MCF 10A (cell line): ENCODE measurements around the gene SART3. TPM values are rescaled to one million over a fixed set of nuclear protein-coding genes. Genes with fewer than 3 reads are reported as not detected.

Experiments
- BruUV-seq: library from RNA; stranded (reverse); fragments of 400-500 nt; replicated peaks from 2 replicates; lab custom pipeline; 2021; lab: Mats Ljungman, UMichigan
- CTCF ChIA-PET: fragments of 300-600 bp; sonication (Branson Sonifier 250); formaldehyde crosslinking; extraction: SDS; loops from one replicate; lab custom pipeline; 2021; ENCODE audit warnings: antibody characterized with exemption, inconsistent platforms; lab: Yijun Ruan, JAX
- POLR2A ChIA-PET: fragments of 300-600, 350-650 bp; sonication (Branson Sonifier 250); formaldehyde crosslinking; extraction: SDS; loops from one replicate; lab custom pipeline; 2020; ENCODE audit warnings: antibody characterized with exemption, inconsistent platforms; lab: Yijun Ruan, JAX
- DNase-seq: peaks from one replicate; pipeline ENCODE4 v3.0.0-alpha.2; 2018; ENCODE audit not compliant: unreplicated experiment
- H3K27ac Mint-ChIP-seq: one replicate; pipeline ENCODE4 v1.8.0; 2022; ENCODE audit warnings: mild to moderate bottlenecking, low read depth, mixed read lengths; ENCODE audit not compliant: unreplicated experiment
- H3K27me3 Mint-ChIP-seq: one replicate; pipeline ENCODE4 v1.8.0; 2022; ENCODE audit warnings: mixed read lengths; ENCODE audit not compliant: insufficient read depth, unreplicated experiment
- H3K36me3 Mint-ChIP-seq: one replicate; pipeline ENCODE4 v1.8.0; 2022; ENCODE audit warnings: mild to moderate bottlenecking, moderate library complexity, mixed read lengths; ENCODE audit not compliant: insufficient read depth, unreplicated experiment
- H3K4me1 Mint-ChIP-seq: one replicate; pipeline ENCODE4 v1.8.0; 2022; ENCODE audit warnings: mixed read lengths; ENCODE audit not compliant: insufficient read depth, unreplicated experiment
- H3K4me3 Mint-ChIP-seq: one replicate; pipeline ENCODE4 v1.8.0; 2022; ENCODE audit warnings: mild to moderate bottlenecking, moderate library complexity, mixed read lengths; ENCODE audit not compliant: unreplicated experiment
- H3K9me3 Mint-ChIP-seq: one replicate; pipeline ENCODE4 v1.8.0; 2022; ENCODE audit warnings: mixed read lengths; ENCODE audit not compliant: unreplicated experiment
- CTCF ChIP-seq: fragments of 200-600 bp; IDR thresholded peaks from one replicate; pipeline ENCODE4 v1.8.0; 2022; ENCODE audit warnings: antibody characterized with exemption, mild to moderate bottlenecking; ENCODE audit not compliant: unreplicated experiment
- intact Hi-C: fragments of 100-400 bp; cut with micrococcal nuclease; formaldehyde crosslinking; loops from 2 replicates; pipeline ENCODE4 v1.14.1; 2022
- total RNA-seq: library from RNA; stranded (reverse); gene quantifications from 2 replicates; pipeline ENCODE4 v1.2.3, GENCODE V29; 2022

The SART3 gene
- total RNA-seq, 1 experiment from 2014 or later, result 73.4 TPM

GRCh38 chr12:108484845-108485244 lies 76.1 kb downstream of the SART3 start:
- ChIA-PET POLR2A (no interaction called here), CTCF (interaction anchor here (0.5 to 2.4 kb wide), 6 partner anchors 10 to 809 kb away, joined by 3 to 6 read pairs (median 3); no protein-coding TSS in a partner anchor)
- Mint-ChIP-seq H3K27ac (no peak overlapping the region), H3K4me3 (no peak overlapping the region), H3K27me3 (no peaks in the 10 kb centered on the region), H3K9me3 (no peaks in the 10 kb centered on the region), H3K4me1 (peaks cover 14% of the 10 kb centered on the region), H3K36me3 (no peaks in the 10 kb centered on the region)
- BruUV-seq, result no TSS peak
- intact Hi-C loops, result no loop called here
- TF ChIP-seq CTCF, result no peak
- DNase-seq, result no peak

- H3K27ac Mint-ChIP-seq, result no peak overlapping the region
- H3K36me3 Mint-ChIP-seq, result no peaks in the 10 kb centered on the region
- ChIA-PET POLR2A (interaction anchor here (0.5 kb wide), 1 partner anchor 13 kb away, joined by 3 read pairs; no protein-coding TSS in a partner anchor), CTCF (interaction anchor here (0.5 to 2.4 kb wide), 10 partner anchors 9 to 808 kb away, joined by 3 to 6 read pairs (median 3); no protein-coding TSS in a partner anchor)
- H3K4me3 Mint-ChIP-seq, result no peak overlapping the region
- no TSS peak for BruUV-seq
- no peaks in the 10 kb centered on the region for H3K27me3 Mint-ChIP-seq
- no peak for TF ChIP-seq CTCF
- H3K4me1 Mint-ChIP-seq, result peaks cover 14% of the 10 kb centered on the region
- no peaks in the 10 kb centered on the region for H3K9me3 Mint-ChIP-seq
- peak; percentile 45 for DNase-seq
- intact Hi-C loops, result no loop called here
These were observed 76.5 kb downstream of the SART3 start for GRCh38 chr12:108484431-108484830.

- H3K27me3 Mint-ChIP-seq, result no peaks in the 10 kb centered on the region
- no TSS peak for BruUV-seq
- ChIA-PET CTCF (interaction anchor here (0.6 to 2.4 kb wide), 9 partner anchors 8 to 805 kb away, joined by 3 to 8 read pairs (median 4); no protein-coding TSS in a partner anchor), POLR2A (interaction anchor here (0.5 to 0.7 kb wide), 4 partner anchors 14 to 550 kb away, joined by 3 read pairs; no protein-coding TSS in a partner anchor)
- H3K36me3 Mint-ChIP-seq, result no peaks in the 10 kb centered on the region
- DNase-seq, result peak; percentile 28
- H3K27ac Mint-ChIP-seq, result peak overlapping the region; percentile 36
- TF ChIP-seq CTCF, result no peak
- H3K4me1 Mint-ChIP-seq, result peaks cover 14% of the 10 kb centered on the region
- H3K9me3 Mint-ChIP-seq, result no peaks in the 10 kb centered on the region
- intact Hi-C loops, result no loop called here
- H3K4me3 Mint-ChIP-seq, result no peak overlapping the region
These were observed 77.5 kb downstream of the SART3 start for GRCh38 chr12:108483213-108484059.

GRCh38 chr12:108482717-108483212 lies 78.2 kb downstream of the SART3 start:
- no peak for TF ChIP-seq CTCF
- H3K27ac Mint-ChIP-seq, result peak overlapping the region; percentile 36
- H3K4me1 Mint-ChIP-seq, result peaks cover 14% of the 10 kb centered on the region
- H3K9me3 Mint-ChIP-seq, result no peaks in the 10 kb centered on the region
- no peaks in the 10 kb centered on the region for H3K36me3 Mint-ChIP-seq
- ChIA-PET POLR2A (interaction anchor here (0.7 kb wide), 2 partner anchors 290 to 375 kb away, joined by 3 read pairs; no protein-coding TSS in a partner anchor), CTCF (interaction anchor here (0.6 to 2.4 kb wide), 5 partner anchors 12 to 805 kb away, joined by 3 to 8 read pairs (median 4); no protein-coding TSS in a partner anchor)
- DNase-seq, result peak; percentile 68
- no TSS peak for BruUV-seq
- intact Hi-C loops, result no loop called here
- H3K27me3 Mint-ChIP-seq, result no peaks in the 10 kb centered on the region
- H3K4me3 Mint-ChIP-seq, result peak overlapping the region; percentile 20
